Gastrocnemius medialis (tissue), 4 donors: ENCODE results near the gene CEBPG. TPM values are rescaled to one million over a fixed set of nuclear protein-coding genes. Genes with fewer than 3 reads are reported as not detected.

Experiments
- ATAC-seq, 2 donors: fragments of 150-250 bp; one replicate each; pipeline ENCODE4 v1.9.1; 2016
- DNase-seq, 2 donors: peaks; one replicate each; pipeline ENCODE4 v3.0.0-alpha.2; 2019
- H3K27ac ChIP-seq, 4 donors: fragments of 200-600 bp; sonication (generic); 1 replicate in 1 of 4; 2 replicates in 3 of 4; pipeline ENCODE4 v1.5.1; 2016 to 2018; ENCODE audit warnings: mild to moderate bottlenecking in 2 of 4, moderate library complexity in 1 of 4
- H3K27me3 ChIP-seq, 3 donors: fragments of 200-600 bp; sonication (generic) in 2 of 3; 1 replicate in 1 of 3; 2 replicates in 2 of 3; pipeline versions ENCODE4 v1.5.1 to v1.6.0; 2016 to 2019; ENCODE audit warnings: mild to moderate bottlenecking in 1 of 3, moderate library complexity in 1 of 3
- H3K36me3 ChIP-seq, 2 donors: fragments of 200-600 bp; sonication (generic) in 1 of 2; one replicate each; pipeline ENCODE4 v1.5.1; 2017 to 2018
- H3K4me1 ChIP-seq, 2 donors: fragments of 200-600 bp; sonication (generic) in 1 of 2; one replicate each; pipeline ENCODE4 v1.5.1; 2016 to 2017; ENCODE audit warnings: mild to moderate bottlenecking in 2 of 2
- H3K4me3 ChIP-seq, 4 donors: fragments of 200-600 bp; sonication (generic) in 3 of 4; 1 replicate in 1 of 4; 2 replicates in 3 of 4; pipeline ENCODE4 v1.5.1; 2016 to 2019; ENCODE audit warnings: mild to moderate bottlenecking in 2 of 4
- H3K9me3 ChIP-seq, 3 donors: fragments of 200-600 bp; sonication (generic) in 2 of 3; 1 replicate in 1 of 3; 2 replicates in 2 of 3; pipeline ENCODE4 v1.5.1; 2016 to 2019
- POLR2A ChIP-seq, 2 donors: fragments of 450-650 bp; IDR thresholded peaks; one replicate each; pipeline ENCODE4 v1.6.1; 2017; ENCODE audit warnings: antibody characterized with exemption in 2 of 2, mild to moderate bottlenecking in 2 of 2, moderate library complexity in 2 of 2
- in situ Hi-C, 4 donors: fragments of 200-750 bp; cut with MboI; loops; one replicate each; pipeline versions ENCODE4 v1.15.0 to v1.8.0; 2017; ENCODE audit warnings: low sequenced_read_pairs in 4 of 4
- intact Hi-C: fragments of 100-400 bp; cut with DNase I; formaldehyde crosslinking; loops from one replicate; pipeline ENCODE4 v1.15.1; 2023; ENCODE audit warnings: low total_unique reads
- total RNA-seq, 4 donors: library from RNA; depleted of rRNA; stranded (reverse); fragments of >200 nt; gene quantifications; one replicate each; pipeline versions ENCODE4 v1.1.0 to v1.2.3, GENCODE V29; 2016
- TF ChIP-seq, protein P1 (sequence below), 5 experiments: fragments of 450-650 bp in 3 of 5; fragments of 200-600 bp in 2 of 5; sonication (generic) in 2 of 5; IDR thresholded peaks in 4 of 5; conservative IDR thresholded peaks in 1 of 5; 1 replicate in 4 of 5; 2 replicates in 1 of 5; pipeline ENCODE4 v1.5.1; 2016 to 2019; ENCODE audit warnings: antibody characterized with exemption in 5 of 5, mild to moderate bottlenecking in 3 of 5, moderate library complexity in 3 of 5

Gene CEBPG
- total RNA-seq: 10 to 100 TPM; 44.2 to 50.1 (median 46.1) TPM

DNA sequence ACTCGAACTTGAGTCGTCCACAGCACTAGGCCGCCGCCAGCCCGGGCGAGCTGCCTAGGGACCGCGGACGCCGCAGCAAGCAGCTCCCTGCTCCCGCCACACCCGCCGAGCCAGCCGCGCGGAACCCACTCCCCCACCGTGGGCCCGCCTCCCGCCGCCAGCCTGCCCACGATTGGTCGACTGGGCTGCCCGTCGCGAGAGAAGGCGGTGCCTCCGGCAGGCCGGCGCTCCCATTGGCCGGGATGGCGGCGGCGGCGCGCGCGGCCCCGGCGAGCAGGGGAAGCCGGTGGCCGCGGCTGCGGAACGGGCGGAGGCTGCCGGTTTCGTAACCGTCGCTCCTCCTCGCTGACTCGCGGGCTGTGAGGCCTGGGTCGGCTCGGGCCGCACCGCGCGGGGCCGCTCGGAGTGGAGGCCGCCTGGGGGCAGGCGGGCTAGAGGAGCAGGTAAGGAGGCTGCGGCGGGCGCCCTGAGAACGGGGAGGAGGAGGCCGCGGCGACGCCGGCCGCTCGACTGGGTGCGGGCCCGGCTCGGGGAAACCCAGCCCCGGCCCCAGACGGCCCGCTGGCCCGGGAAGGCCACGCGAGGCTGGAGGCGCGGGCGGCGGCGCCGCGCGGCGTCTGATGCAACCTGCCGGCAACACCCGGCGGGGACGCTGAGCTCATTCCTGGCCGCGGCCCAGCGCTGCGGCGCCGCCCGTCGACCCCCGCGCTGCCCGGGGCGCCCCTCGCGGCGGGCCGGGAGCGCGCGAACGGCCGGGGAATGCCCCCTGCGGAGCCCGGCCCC, at the start of gene CEBPG:
Gene CEBPG, plus strand, starts transcription at position 257 of the 783 bp plus-strand sequence. CDS start 5,531 bp downstream, outside the sequence.
- ATAC-seq (peak; percentile 86), DNase-seq (peak; percentile 92 to 94)
- peak within 1 kb of the TSS; percentile 89 to 99 (median 94) for H3K27ac ChIP-seq
- in situ Hi-C loops (no loop called here), intact Hi-C loops (loop anchor here (1.0 to 10.0 kb wide), 7 partner anchors 15 to 799 kb away; partner anchors contain the start of genes CEBPA, LSM14A, PDCD5 and PEPD)
- peaks cover 40 to 41% of the 10 kb centered on the region in 2 donors for H3K4me1 ChIP-seq
- no peaks in the 10 kb centered on the region for H3K9me3 ChIP-seq
- H3K27me3 ChIP-seq: no peaks in the 10 kb centered on the region
- peak; percentile 93 to 94 for TF ChIP-seq POLR2A (IDR thresholded peaks at IDR 0.05)
- TF ChIP-seq, protein P1, sequence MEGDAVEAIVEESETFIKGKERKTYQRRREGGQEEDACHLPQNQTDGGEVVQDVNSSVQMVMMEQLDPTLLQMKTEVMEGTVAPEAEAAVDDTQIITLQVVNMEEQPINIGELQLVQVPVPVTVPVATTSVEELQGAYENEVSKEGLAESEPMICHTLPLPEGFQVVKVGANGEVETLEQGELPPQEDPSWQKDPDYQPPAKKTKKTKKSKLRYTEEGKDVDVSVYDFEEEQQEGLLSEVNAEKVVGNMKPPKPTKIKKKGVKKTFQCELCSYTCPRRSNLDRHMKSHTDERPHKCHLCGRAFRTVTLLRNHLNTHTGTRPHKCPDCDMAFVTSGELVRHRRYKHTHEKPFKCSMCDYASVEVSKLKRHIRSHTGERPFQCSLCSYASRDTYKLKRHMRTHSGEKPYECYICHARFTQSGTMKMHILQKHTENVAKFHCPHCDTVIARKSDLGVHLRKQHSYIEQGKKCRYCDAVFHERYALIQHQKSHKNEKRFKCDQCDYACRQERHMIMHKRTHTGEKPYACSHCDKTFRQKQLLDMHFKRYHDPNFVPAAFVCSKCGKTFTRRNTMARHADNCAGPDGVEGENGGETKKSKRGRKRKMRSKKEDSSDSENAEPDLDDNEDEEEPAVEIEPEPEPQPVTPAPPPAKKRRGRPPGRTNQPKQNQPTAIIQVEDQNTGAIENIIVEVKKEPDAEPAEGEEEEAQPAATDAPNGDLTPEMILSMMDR (IDR thresholded peaks at IDR 0.05 in 4 of 5, conservative IDR thresholded peaks at IDR 0.05 in 1 of 5): peak in 3 of 5 experiments; percentile 44 to 54 (median 51)
- H3K4me3 ChIP-seq: peak within 1 kb of the TSS; percentile 63 to 88 (median 72)
- H3K36me3 ChIP-seq: no peaks in the 10 kb centered on the region

DNA sequence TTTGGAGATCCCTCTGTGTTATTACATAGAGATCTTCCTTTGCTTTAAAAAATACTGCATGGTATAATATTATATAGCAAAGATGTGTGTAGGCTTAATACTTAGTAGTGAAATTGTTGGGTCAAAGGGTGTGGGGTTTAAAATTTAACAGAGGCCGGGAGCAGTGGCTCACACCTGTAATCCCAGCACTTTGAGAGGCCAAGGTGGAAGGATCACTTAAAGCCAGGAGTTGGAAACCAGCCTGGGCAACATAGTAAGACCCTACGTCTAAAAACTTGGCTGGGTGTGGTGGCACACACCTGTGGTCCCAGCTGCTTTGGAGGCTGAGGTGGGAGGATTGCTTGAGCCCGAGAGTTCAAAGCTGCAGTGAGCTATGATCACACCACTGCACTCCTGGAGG, 48.9 kb upstream of the CEBPG start:
- Histone ChIP-seq H3K4me3 (no peak overlapping the region), H3K36me3 (no peaks in the 10 kb centered on the region), H3K27ac (no peak overlapping the region), H3K27me3 (no peaks in the 10 kb centered on the region), H3K4me1 (peaks cover 12 to 15% of the 10 kb centered on the region in 2 donors), H3K9me3 (no peaks in the 10 kb centered on the region)
- in situ Hi-C loops: no loop called here
- intact Hi-C loops: loop anchor here (2.0 to 5.0 kb wide), 2 partner anchors 14 to 63 kb away; no protein-coding TSS in a partner anchor
- ATAC-seq (no peak), DNase-seq (no peak)
- TF ChIP-seq POLR2A (IDR thresholded peaks at IDR 0.05): no peak
- TF ChIP-seq, protein P1 (IDR thresholded peaks at IDR 0.05 in 4 of 5, conservative IDR thresholded peaks at IDR 0.05 in 1 of 5): no peak

DNA sequence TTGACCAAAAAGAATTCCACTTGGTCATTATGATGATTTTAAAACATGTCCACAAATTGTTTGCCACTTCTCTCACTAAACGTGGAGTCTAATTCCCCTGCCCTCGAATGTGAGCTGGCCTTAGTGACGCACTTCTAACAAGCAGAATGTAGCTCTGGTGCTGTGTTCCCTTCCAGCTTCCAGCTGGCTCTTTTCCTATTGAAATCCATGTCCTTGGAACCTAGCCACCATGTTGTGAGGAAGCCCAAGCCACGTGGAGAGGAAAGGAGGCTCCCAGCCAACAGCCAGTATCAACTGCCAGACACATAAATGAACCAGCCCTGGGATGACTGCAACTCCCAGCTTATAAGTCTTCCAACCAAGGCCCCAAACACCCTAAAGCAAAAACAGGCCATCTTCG, 47.6 kb upstream of the CEBPG start:
- no peaks in the 10 kb centered on the region for H3K36me3 ChIP-seq
- H3K4me3 ChIP-seq: no peak overlapping the region
- no peaks in the 10 kb centered on the region for H3K27me3 ChIP-seq
- H3K9me3 ChIP-seq: no peaks in the 10 kb centered on the region
- peak overlapping the region; percentile 75 to 84 (median 79) for H3K27ac ChIP-seq
- in situ Hi-C loops (no loop called here), intact Hi-C loops (loop anchor here (2.0 to 5.0 kb wide), 3 partner anchors 15 to 61 kb away; partner anchors contain the start of gene CEBPG)
- ATAC-seq (peak; percentile 99), DNase-seq (peak; percentile 79 to 94)
- H3K4me1 ChIP-seq: peaks cover 12 to 27% of the 10 kb centered on the region in 2 donors
- TF ChIP-seq POLR2A (IDR thresholded peaks at IDR 0.05): no peak
- TF ChIP-seq, protein P1 (IDR thresholded peaks at IDR 0.05 in 4 of 5, conservative IDR thresholded peaks at IDR 0.05 in 1 of 5): no peak

- H3K27me3 ChIP-seq: no peaks in the 10 kb centered on the region
Observed at GRCh38 chr19:33329060-33329459, 44.4 kb upstream of the CEBPG start.

More at GRCh38 chr19:33329060-33329459, 44.4 kb upstream of the CEBPG start:
- Histone ChIP-seq H3K36me3 (no peaks in the 10 kb centered on the region), H3K4me3 (no peak overlapping the region), H3K4me1 (peaks cover 12 to 27% of the 10 kb centered on the region in 2 donors), H3K9me3 (no peaks in the 10 kb centered on the region), H3K27ac (no peak overlapping the region)
- intact Hi-C loops (loop anchor here (5.0 kb wide), 1 partner anchor 58 kb away; no protein-coding TSS in a partner anchor), in situ Hi-C loops (no loop called here)
- ATAC-seq (no peak), DNase-seq (no peak)
- TF ChIP-seq, protein P1 (IDR thresholded peaks at IDR 0.05 in 4 of 5, conservative IDR thresholded peaks at IDR 0.05 in 1 of 5): no peak
- TF ChIP-seq POLR2A (IDR thresholded peaks at IDR 0.05): no peak
